Ovary (tissue), 9 donors: ENCODE data around the gene MAN1C1. TPM values are rescaled to one million over a fixed set of nuclear protein-coding genes. Genes with fewer than 3 reads are reported as not detected.

ENCODE experiments used
- DNase-seq, 5 donors: peaks; one replicate each; pipeline ENCODE4 v3.0.0-alpha.2; 2019 to 2020
- H3K27ac ChIP-seq, 2 donors: fragments of 200-600 bp; one replicate each; pipeline versions ENCODE4 v1.5.1 to v1.8.0; 2019 to 2022
- H3K27me3 ChIP-seq: fragments of 200-600 bp; one replicate; pipeline ENCODE4 v1.8.0; 2022
- H3K36me3 ChIP-seq: fragments of 200-600 bp; sonication (generic); one replicate; pipeline ENCODE4 v1.5.1; 2019
- H3K4me1 ChIP-seq: one replicate; pipeline ENCODE4 v1.8.1; 2013; ENCODE audit warnings: mild to moderate bottlenecking, moderate library complexity; ENCODE audit not compliant: insufficient read depth
- H3K4me3 ChIP-seq: fragments of 200-600 bp; sonication (generic); one replicate; pipeline ENCODE4 v1.5.1; 2017
- H3K9me3 ChIP-seq, 2 donors: fragments of 200-600 bp in 1 of 2; sonication (generic) in 1 of 2; one replicate each; pipeline versions ENCODE4 v1.5.1 to v1.8.1; 2013 to 2019; ENCODE audit warnings: mild to moderate bottlenecking in 1 of 2, moderate library complexity in 1 of 2
- EP300 ChIP-seq: sonication (generic); formaldehyde crosslinking; IDR thresholded peaks from one replicate; pipeline ENCODE4 v1.6.1; 2017; ENCODE audit warnings: antibody characterized with exemption
- POLR2A ChIP-seq: fragments of 450-650 bp; IDR thresholded peaks from one replicate; pipeline ENCODE4 v1.6.1; 2017; ENCODE audit warnings: antibody characterized with exemption, mild to moderate bottlenecking, moderate library complexity
- WGBS, 3 donors: extraction: QIAGEN DNeasy Blood & Tissue Kit in 1 of 3; methylation state at CpG; one replicate each; pipeline versions ENCODE4 v1.1.5 to v1.1.7; 2013 to 2017; 5-methylcytosine and 5-hydroxymethylcytosine counted together
- intact Hi-C, 4 donors: fragments of 100-400 bp; cut with DNase I; formaldehyde crosslinking; loops; one replicate each; pipeline versions ENCODE4 v1.11.0 to v1.15.1; 2022 to 2023
- polyA plus RNA-seq, 2 donors: library from polyadenylated mRNA; stranded (reverse); fragments of 200-250 nt in 1 of 2; fragments of 350-450 nt in 1 of 2; fragmentation: Illumina TruSeq in 1 of 2; extraction: RNeasy Lipid Tissue Mini Kit (QIAGEN cat#74804) in 1 of 2; gene quantifications; one replicate each; pipeline ENCODE4 v1.2.3, GENCODE V29; 2013 to 2014
- total RNA-seq, 7 donors: library from RNA; depleted of rRNA in 2 of 7; stranded (reverse); fragments of >200 nt in 2 of 7; fragmentation: NEBNext Ultra II Directional in 3 of 7; extraction: Animal tissue kit (Norgen Biotek cat#: 25700) in 3 of 7; gene quantifications; one replicate each; pipeline versions ENCODE4 v1.1.0 to v1.2.4, GENCODE V29; 2016 to 2023
- TF ChIP-seq, protein P1 (sequence below), 3 donors: fragments of 450-650 bp in 2 of 3; fragments of 200-600 bp in 1 of 3; IDR thresholded peaks; one replicate each; pipeline versions ENCODE4 v1.5.1 to v1.8.0; 2016 to 2022; ENCODE audit warnings: antibody characterized with exemption in 3 of 3, mild to moderate bottlenecking in 1 of 3
- donor health status: DM: no; HTN: no; CAD: no; lungs with moderate emphysema.
- donor health status: DM: no; HTN: no; CAD: no.
- donor health status: Bipolar disorder and iron deficiency.
- donor health status: DM: yes; HTN: yes; CAD: no.
- donor health status: DM: no; HTN: no; CAD: no.
- donor health status: DM: yes; HTN: yes; CAD: no.

MAN1C1 gene
- total and polyA plus RNA-seq, 9 donors, result 18.0 to 59.2 (median 33.1) TPM

DNA sequence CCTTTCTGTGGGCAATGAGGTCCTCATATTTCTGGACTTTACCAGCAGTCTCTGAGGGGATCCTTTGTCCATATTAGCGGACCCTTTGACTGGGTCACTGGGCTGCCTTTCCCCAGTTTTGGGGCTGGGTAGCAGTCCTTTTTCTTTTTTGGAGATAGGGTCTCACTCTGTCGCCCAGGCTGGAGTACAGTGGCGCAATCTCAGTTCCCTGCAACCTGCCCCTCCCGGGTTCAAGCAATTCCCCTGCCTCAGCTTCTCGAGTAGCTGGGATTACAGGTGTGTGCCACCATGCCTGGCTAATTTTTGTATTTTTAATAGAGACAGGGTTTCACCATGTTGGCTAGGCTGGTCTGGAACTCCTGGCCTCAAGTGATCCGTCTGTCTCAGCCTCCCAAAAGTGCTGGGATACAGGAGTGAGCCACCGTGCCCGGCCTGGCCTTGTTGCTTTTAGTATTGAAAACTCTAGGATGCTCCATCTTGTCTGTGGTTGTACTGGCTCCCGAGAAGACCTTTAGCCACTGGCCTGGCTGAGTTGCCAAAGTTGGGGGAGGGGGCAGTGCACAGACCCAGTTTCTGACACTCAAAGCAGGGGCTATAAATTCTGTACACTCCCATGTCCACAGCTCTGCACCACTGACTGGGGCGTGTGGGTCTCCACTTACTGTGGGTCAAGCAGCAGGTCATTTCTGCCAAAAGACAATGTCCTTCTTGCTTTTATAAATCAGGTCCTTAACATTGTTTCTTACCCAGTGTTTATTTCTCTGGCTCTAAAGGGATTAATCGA is 33.1 kb downstream of the MAN1C1 start:
- TF ChIP-seq POLR2A, result no peak
- TF ChIP-seq, protein P1, sequence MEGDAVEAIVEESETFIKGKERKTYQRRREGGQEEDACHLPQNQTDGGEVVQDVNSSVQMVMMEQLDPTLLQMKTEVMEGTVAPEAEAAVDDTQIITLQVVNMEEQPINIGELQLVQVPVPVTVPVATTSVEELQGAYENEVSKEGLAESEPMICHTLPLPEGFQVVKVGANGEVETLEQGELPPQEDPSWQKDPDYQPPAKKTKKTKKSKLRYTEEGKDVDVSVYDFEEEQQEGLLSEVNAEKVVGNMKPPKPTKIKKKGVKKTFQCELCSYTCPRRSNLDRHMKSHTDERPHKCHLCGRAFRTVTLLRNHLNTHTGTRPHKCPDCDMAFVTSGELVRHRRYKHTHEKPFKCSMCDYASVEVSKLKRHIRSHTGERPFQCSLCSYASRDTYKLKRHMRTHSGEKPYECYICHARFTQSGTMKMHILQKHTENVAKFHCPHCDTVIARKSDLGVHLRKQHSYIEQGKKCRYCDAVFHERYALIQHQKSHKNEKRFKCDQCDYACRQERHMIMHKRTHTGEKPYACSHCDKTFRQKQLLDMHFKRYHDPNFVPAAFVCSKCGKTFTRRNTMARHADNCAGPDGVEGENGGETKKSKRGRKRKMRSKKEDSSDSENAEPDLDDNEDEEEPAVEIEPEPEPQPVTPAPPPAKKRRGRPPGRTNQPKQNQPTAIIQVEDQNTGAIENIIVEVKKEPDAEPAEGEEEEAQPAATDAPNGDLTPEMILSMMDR (IDR thresholded peaks at IDR 0.05), result no peak
- TF ChIP-seq EP300, result no peak
- no peaks in the 10 kb centered on the region for H3K9me3 ChIP-seq
- peaks cover 22% of the 10 kb centered on the region for H3K4me1 ChIP-seq
- DNase-seq, result peak in 1 of 5 donors; percentile 3
- no peak overlapping the region for H3K27ac ChIP-seq
- no peak overlapping the region for H3K4me3 ChIP-seq
- intact Hi-C loops, result no loop called here
- 85 to 88% (median 87%) methylated on average over 11 of the region's 11 CpGs for WGBS, 3 donors
- H3K27me3 ChIP-seq, result no peaks in the 10 kb centered on the region
- H3K36me3 ChIP-seq, result no peaks in the 10 kb centered on the region

DNA sequence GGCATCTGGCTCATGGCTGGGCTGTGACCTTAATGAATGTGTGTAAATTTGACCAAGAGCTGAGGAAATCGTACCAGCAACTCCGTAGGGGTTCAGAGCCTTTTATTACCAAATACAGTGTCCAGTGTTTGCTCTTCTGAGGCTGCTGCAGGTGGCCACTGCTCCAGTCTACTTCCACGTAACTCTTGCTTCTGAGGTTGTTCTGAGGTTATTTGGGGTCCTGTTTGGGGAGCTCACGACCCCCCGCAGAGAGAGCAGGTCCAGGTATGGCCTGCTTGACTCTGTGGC is 33.6 kb downstream of the MAN1C1 start:
- intact Hi-C loops, result no loop called here
- no peak for DNase-seq
- H3K27ac ChIP-seq, result no peak overlapping the region
- no peaks in the 10 kb centered on the region for H3K36me3 ChIP-seq
- H3K9me3 ChIP-seq, result no peaks in the 10 kb centered on the region
- no peak for TF ChIP-seq POLR2A
- TF ChIP-seq, protein P1 (IDR thresholded peaks at IDR 0.05), result no peak
- no peak for TF ChIP-seq EP300
- no peaks in the 10 kb centered on the region for H3K27me3 ChIP-seq
- peaks cover 24% of the 10 kb centered on the region for H3K4me1 ChIP-seq
- no peak overlapping the region for H3K4me3 ChIP-seq
- 80 to 89% (median 87%) methylated on average over 5 of the region's 5 CpGs for WGBS, 3 donors

DNA sequence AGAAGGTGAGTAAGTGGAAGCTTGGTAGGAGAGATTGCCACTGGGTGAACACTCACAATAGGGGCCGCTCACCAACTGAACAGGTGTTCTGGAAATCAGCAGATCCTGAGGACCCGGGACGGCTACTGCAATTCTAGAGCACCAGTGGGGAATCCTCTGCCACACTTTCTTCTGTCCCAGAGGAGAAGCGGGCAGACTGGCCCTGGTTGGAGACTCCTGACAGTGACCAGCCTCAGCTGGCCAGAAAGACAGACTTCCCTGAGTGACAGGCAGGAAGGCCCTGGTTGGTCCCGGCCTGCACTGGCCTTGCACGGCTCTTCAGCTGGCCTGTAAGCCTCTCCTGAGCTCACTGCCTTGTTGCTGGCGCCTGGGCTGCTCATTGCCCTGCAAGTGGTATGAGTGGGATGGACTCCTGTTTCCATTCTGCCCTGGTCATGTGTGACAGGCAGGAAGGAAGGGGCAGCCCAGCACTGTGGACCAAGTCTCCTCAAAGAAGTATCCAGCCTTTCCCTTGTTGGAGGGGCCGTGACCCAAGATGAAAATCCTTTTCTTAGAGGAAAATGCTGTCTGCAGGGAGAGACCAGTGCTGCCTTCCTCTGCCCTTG is 34.5 kb downstream of the MAN1C1 start:
- peaks cover 24% of the 10 kb centered on the region for H3K4me1 ChIP-seq
- H3K27ac ChIP-seq, result no peak overlapping the region
- no peak overlapping the region for H3K4me3 ChIP-seq
- H3K27me3 ChIP-seq, result no peaks in the 10 kb centered on the region
- intact Hi-C loops, result no loop called here
- DNase-seq, result peak in 2 of 5 donors; percentile 11 to 12
- H3K36me3 ChIP-seq, result no peaks in the 10 kb centered on the region
- TF ChIP-seq, protein P1 (IDR thresholded peaks at IDR 0.05), result no peak
- TF ChIP-seq POLR2A, result no peak
- TF ChIP-seq EP300, result no peak
- WGBS, 3 donors, result 92 to 95% (median 93%) methylated on average over 8 of the region's 8 CpGs
- H3K9me3 ChIP-seq, result no peaks in the 10 kb centered on the region

DNA sequence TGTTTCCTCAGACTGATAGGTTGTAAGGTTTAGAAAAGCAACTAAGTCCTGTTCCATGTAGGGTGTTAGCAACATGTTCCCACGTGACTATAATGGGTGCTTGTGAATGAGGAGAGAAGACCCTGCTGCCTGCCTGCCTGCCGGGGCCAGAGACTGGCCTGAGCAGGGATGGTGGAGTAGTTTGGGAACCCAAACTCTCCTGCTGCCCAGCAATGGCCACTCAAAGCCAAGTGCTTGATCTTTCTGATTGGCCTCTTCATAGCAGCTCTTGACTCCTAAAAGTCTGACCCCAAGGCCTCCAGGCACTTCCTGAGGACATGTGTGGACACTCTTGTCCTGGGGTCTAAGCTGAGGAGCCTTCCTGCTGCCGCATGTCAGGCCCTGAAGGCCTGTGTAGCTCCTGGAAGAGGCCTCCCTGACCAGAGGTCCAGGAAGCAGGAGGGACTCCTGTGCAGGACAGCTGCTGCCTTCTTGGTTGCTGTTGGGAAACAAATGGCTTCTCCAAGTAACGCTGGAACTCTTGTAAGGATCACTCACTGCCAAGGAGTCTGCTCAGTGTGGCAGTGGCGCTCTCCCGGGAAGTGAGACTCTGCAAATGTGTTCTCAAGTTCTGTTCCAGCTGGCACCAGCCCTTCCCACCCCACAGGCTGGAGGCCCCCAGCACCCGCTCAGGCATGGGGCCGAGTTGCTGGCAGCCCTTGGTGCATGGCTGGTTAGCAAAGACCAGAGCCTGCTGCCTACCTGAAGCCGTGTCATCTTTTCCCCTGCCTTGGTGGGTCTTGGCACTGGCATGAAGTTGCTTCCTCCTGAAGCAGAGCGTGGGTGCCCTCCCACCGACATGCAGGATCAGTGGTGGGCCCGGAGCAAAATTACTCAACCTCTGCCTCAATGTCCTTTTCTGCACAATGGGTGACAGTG is 35.5 kb downstream of the MAN1C1 start:
- Histone ChIP-seq H3K27ac (no peak overlapping the region), H3K36me3 (no peaks in the 10 kb centered on the region), H3K9me3 (no peaks in the 10 kb centered on the region), H3K4me1 (peaks cover 25% of the 10 kb centered on the region), H3K27me3 (no peaks in the 10 kb centered on the region), H3K4me3 (no peak overlapping the region)
- DNase-seq, result peak in 3 of 5 donors; percentile 8 to 19 (median 17)
- intact Hi-C loops, result no loop called here
- 92 to 97% (median 93%) methylated on average over 12 of the region's 12 CpGs for WGBS, 3 donors
- TF ChIP-seq POLR2A (no peak), EP300 (no peak)
- TF ChIP-seq, protein P1 (IDR thresholded peaks at IDR 0.05), result no peak
